ENCODE results near the gene NTRK3.

Gene NTRK3

GRCh38 chr15:87949575-87950223, 306.8 kb downstream of the NTRK3 start:
- no peak for DNase-seq (ENCODE audit: low read depth in 1 of 2, low spot score in 1 of 2)

- DNase-seq (ENCODE audit: low read depth in 1 of 2, low spot score in 1 of 2): no peak
Observed at GRCh38 chr15:87949151-87949574, 307.4 kb downstream of the NTRK3 start.

- no peak for DNase-seq (ENCODE audit: low read depth in 1 of 2, low spot score in 1 of 2)
Observed at GRCh38 chr15:87947560-87947959, 309.0 kb downstream of the NTRK3 start.

GRCh38 chr15:87945246-87945645, 311.3 kb downstream of the NTRK3 start:
- no peak for DNase-seq (ENCODE audit: low read depth in 1 of 2, low spot score in 1 of 2)

GRCh38 chr15:87944691-87945090, 311.8 kb downstream of the NTRK3 start:
- DNase-seq (ENCODE audit: low read depth in 1 of 2, low spot score in 1 of 2): no peak

- no peak for DNase-seq (ENCODE audit: low read depth in 1 of 2, low spot score in 1 of 2)
Observed at GRCh38 chr15:87944050-87944449, 312.5 kb downstream of the NTRK3 start.

- no peak for DNase-seq (ENCODE audit: low read depth in 1 of 2, low spot score in 1 of 2)
Observed at GRCh38 chr15:87943626-87944025, 312.9 kb downstream of the NTRK3 start.

- DNase-seq (ENCODE audit: low read depth in 1 of 2, low spot score in 1 of 2): no peak
Observed at GRCh38 chr15:87942316-87942715, 314.2 kb downstream of the NTRK3 start.

- DNase-seq (ENCODE audit: low read depth in 1 of 2, low spot score in 1 of 2): no peak
Observed at GRCh38 chr15:87941606-87942005, 314.9 kb downstream of the NTRK3 start.

- no peak for DNase-seq (ENCODE audit: low read depth in 1 of 2, low spot score in 1 of 2)
Observed at GRCh38 chr15:87940768-87941167, 315.8 kb downstream of the NTRK3 start.

GRCh38 chr15:87939848-87940457, 316.6 kb downstream of the NTRK3 start:
- no peak for DNase-seq (ENCODE audit: low read depth in 1 of 2, low spot score in 1 of 2)

- no peak for DNase-seq (ENCODE audit: low read depth in 1 of 2, low spot score in 1 of 2)
Observed at GRCh38 chr15:87938031-87938430, 318.5 kb downstream of the NTRK3 start.

- no peak for DNase-seq (ENCODE audit: low read depth in 1 of 2, low spot score in 1 of 2)
Observed at GRCh38 chr15:87935583-87935982, 321.0 kb downstream of the NTRK3 start.

GRCh38 chr15:87931584-87931983, 325.0 kb downstream of the NTRK3 start:
- no peak for DNase-seq (ENCODE audit: low read depth in 1 of 2, low spot score in 1 of 2)

- no peak for DNase-seq (ENCODE audit: low read depth in 1 of 2, low spot score in 1 of 2)
Observed at GRCh38 chr15:87930457-87930856, 326.1 kb downstream of the NTRK3 start.

GRCh38 chr15:87929841-87930240, 326.7 kb downstream of the NTRK3 start:
- DNase-seq (ENCODE audit: low read depth in 1 of 2, low spot score in 1 of 2): no peak

- no peak for DNase-seq (ENCODE audit: low read depth in 1 of 2, low spot score in 1 of 2)
Observed at GRCh38 chr15:87924433-87924832, 332.1 kb downstream of the NTRK3 start.

GRCh38 chr15:87919064-87919463, 337.5 kb downstream of the NTRK3 start:
- DNase-seq (ENCODE audit: low read depth in 1 of 2, low spot score in 1 of 2): no peak

- DNase-seq (ENCODE audit: low read depth in 1 of 2, low spot score in 1 of 2): no peak
Observed at GRCh38 chr15:87917480-87917879, 339.1 kb downstream of the NTRK3 start.

- DNase-seq (ENCODE audit: low read depth in 1 of 2, low spot score in 1 of 2): no peak
Observed at GRCh38 chr15:87916208-87916607, 340.3 kb downstream of the NTRK3 start.

GRCh38 chr15:87910301-87910700, 346.2 kb downstream of the NTRK3 start:
- DNase-seq (ENCODE audit: low read depth in 1 of 2, low spot score in 1 of 2): no peak

- DNase-seq (ENCODE audit: low read depth in 1 of 2, low spot score in 1 of 2): no peak
Observed at GRCh38 chr15:87907676-87908446, 348.7 kb downstream of the NTRK3 start.

Data from stimulated activated CD4-positive, alpha-beta T cell treated with anti-CD3 and anti-CD28 coated beads, Interleukin-15, amount 100 ng/mL, for 1 hour (primary cell).